GM12878 (cell line): ENCODE data around the gene FOXK1.
"Not testable (repeated sequence)": the region's sequence is repeated elsewhere in the genome, so short reads cannot be mapped to it uniquely, and the experiment has no call there.

ENCODE experiments used
- BRCA1 ChIP-seq: IDR thresholded peaks from 2 replicates; pipeline ENCODE4 v1.6.1; 2011; ENCODE audit warnings: low read depth, low read length, improper control_type of control experiment
- CTCF ChIP-seq, 3 experiments: IDR thresholded peaks in 2 of 3; conservative IDR thresholded peaks in 1 of 3; 2 replicates each; pipeline ENCODE4 v1.5.1; 2011; ENCODE audit warnings: low read depth in 3 of 3, low read length in 3 of 3, mild to moderate bottlenecking in 3 of 3, control low read depth in 2 of 3, moderate library complexity in 2 of 3, inconsistent platforms in 1 of 3, mixed read lengths in 1 of 3; ENCODE audit not compliant: control insufficient read depth in 2 of 3, insufficient read depth in 1 of 3; ENCODE audit errors: extremely low read depth in 1 of 3
- E2F4 ChIP-seq: IDR thresholded peaks from 2 replicates; pipeline ENCODE4 v1.6.1; 2012; ENCODE audit warnings: low read depth, low read length, improper control_type of control experiment
- EZH2 ChIP-seq: IDR thresholded peaks from 2 replicates; pipeline ENCODE4 v1.6.1; 2012; ENCODE audit warnings: low read depth, mild to moderate bottlenecking, control low read depth, inconsistent platforms, low read length, borderline replicate concordance; ENCODE audit not compliant: control insufficient read depth
- HDAC2 ChIP-seq: fragments of 200-600 bp; sonication (generic); IDR thresholded peaks from 2 replicates; pipeline ENCODE4 v1.6.1; 2017
- MYC ChIP-seq: IDR thresholded peaks from 2 replicates; pipeline ENCODE4 v1.6.1; 2011; ENCODE audit warnings: mild to moderate bottlenecking, low read length, moderate library complexity, inconsistent platforms; ENCODE audit not compliant: insufficient read depth, insufficient replicate concordance, insufficient read length, severe bottlenecking
- POLR2A ChIP-seq: IDR thresholded peaks from 2 replicates; pipeline ENCODE4 v1.6.1; 2011; ENCODE audit warnings: low read depth, mild to moderate bottlenecking, low read length
- POLR2AphosphoS5 ChIP-seq: IDR thresholded peaks from 2 replicates; pipeline ENCODE4 v1.6.1; 2011; ENCODE audit warnings: mild to moderate bottlenecking, low read length, inconsistent platforms
- RFX5 ChIP-seq: IDR thresholded peaks from 2 replicates; pipeline ENCODE4 v1.6.1; 2011; ENCODE audit warnings: low read depth, low read length, improper control_type of control experiment
- SIX5 ChIP-seq: IDR thresholded peaks from 2 replicates; pipeline ENCODE4 v1.6.1; 2011; ENCODE audit warnings: mild to moderate bottlenecking, low read depth, low read length, moderate library complexity; ENCODE audit not compliant: severe bottlenecking
- SRF ChIP-seq, 2 experiments: IDR thresholded peaks; 2 replicates each; pipeline ENCODE4 v1.6.1; 2011; ENCODE audit warnings: low read depth in 2 of 2, low read length in 2 of 2, mild to moderate bottlenecking in 1 of 2, moderate library complexity in 1 of 2
- TAF1 ChIP-seq: IDR thresholded peaks from 2 replicates; pipeline ENCODE4 v1.6.1; 2011; ENCODE audit warnings: mild to moderate bottlenecking, low read depth, low read length, borderline replicate concordance
- USF2 ChIP-seq: IDR thresholded peaks from 2 replicates; pipeline ENCODE4 v1.6.1; 2011; ENCODE audit warnings: low read depth, low read length, improper control_type of control experiment, borderline replicate concordance
- ZNF217 ChIP-seq: fragments of 450-650 bp; IDR thresholded peaks from 2 replicates; pipeline ENCODE4 v1.6.1; 2017; ENCODE audit warnings: antibody characterized with exemption, mild to moderate bottlenecking

- not testable (repeated sequence) for TF ChIP-seq POLR2AphosphoS5; MYC; CTCF (IDR thresholded peaks at IDR 0.05 in 2 of 3, conservative IDR thresholded peaks at IDR 0.05 in 1 of 3; ENCODE audit: control insufficient read depth in 2 of 3, extremely low read depth in 1 of 3, insufficient read depth in 1 of 3, low read depth in 3 of 3, low read length in 3 of 3); HDAC2; ZNF217; RFX5; POLR2A; E2F4; BRCA1; USF2; SIX5; EZH2; TAF1; SRF (IDR thresholded peaks at IDR 0.05; ENCODE audit: low read depth in 2 of 2, low read length in 2 of 2)
These were observed 4.6 kb upstream of the FOXK1 start for GRCh38 chr7:4677518-4677917.
